ENCODE results near the gene MMP11. TPM values are rescaled to one million over a fixed set of nuclear protein-coding genes. Genes with fewer than 3 reads are reported as not detected.

Gene MMP11
- total RNA-seq, 1 donor from 2014 or later: 4.4 TPM

DNA sequence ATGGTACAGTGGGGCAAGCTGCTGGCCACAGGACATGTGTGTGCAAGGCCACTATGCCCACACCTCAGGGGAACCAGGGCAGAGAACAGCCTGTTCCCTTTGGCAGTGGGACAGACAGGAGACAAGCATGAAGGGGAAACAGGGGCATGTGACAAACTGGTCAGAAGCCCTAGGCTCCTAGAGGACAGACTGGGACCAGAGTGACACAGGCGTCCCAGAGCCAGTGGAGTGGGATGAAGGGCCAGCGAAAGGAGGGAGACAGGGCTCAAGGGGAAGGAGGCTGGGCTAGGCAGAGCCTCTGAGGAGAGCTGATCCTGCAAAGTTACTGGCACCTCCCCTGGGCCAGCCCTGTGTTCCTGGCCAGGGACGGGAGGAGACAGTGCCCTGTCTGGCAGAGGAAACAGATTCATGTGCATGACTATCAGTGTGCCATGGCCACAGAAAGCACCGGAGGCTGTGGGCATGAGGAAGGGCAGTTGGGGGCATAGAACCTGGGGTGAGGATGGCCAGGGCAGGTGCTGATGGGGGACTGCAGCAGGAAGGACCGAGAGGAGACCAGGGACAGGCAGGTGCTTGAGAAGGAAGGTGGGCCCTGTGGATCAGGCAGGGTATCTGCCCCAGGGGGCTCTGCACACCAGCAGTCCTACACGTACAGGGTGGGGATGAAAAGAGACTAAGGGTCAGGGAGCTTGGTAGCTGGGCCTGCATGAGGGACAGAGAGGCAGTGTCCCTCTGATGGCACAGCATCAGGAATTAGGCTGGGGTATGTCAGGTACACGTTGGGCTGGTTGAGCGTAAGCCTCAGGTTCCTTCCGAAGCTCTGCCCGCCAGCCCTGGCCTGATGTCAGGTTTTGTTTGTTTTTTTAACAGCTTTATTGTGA, 56.4 kb downstream of the MMP11 start:
- DNase-seq (ENCODE audit: low spot score): no peak

DNA sequence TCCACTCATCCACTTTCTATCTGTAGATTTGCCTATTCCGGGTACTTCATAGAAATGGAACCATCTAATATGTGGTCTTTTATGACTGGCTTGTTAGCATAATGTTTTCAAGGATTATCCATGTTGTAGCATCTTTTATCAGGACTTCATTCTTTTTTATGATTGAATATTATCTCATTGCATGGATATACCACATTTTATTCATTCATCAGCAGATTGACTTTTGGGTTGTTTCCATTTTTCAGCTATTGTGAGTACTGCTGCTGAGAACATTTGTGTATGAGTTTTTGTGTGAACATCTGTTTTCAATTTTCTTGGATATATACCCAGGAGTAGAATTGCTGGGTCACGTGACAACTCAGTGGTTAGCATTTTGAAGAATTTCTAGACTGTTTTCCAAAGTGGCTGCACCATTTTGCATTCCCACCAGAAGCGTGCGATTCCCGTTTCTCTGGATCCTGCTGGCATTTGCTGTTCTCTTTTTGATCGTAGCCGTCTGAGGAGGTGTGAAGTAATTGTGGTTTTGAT, 57.3 kb downstream of the MMP11 start:
- no peak for DNase-seq (ENCODE audit: low spot score)

DNA sequence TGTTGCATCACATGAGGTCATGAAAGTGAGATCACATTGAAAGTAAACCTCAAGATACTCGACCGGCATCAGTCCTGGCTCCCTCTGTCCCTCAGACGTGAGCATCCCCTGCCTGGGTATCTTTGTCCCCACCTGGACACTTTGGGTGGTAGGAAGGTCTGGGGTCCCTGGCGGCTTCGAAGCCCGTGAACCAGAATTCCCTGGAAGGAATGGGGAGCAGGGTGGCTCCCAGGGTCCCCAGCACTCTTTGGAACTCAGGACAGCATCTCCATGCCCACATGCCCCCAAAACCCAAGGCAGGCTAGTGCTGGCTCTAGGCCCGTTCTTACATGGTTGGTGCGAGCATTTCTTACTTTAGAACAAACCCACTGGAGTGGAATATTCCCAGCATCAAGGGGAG, 58.6 kb downstream of the MMP11 start:
- DNase-seq (ENCODE audit: low spot score): no peak

DNA sequence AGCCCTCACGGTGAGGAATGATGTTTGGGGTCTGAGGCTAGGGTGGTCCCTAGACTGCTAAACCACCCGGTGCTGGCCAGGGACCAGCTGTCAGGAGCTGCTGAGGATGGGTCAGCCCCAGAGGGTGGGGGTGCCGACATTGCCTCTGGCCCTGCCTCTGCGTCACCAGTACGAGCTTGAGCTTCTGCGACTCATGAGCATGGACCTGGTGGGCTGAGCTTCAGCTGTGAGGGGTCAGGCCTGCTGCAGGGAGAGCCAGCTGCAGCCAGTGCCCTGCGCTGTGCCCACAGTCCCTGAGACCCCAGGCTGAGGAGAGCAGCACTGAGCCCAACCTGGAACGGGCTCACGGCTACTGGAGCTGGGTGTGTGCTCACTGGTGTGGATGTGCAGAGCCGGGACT, 59.1 kb downstream of the MMP11 start:
- DNase-seq (ENCODE audit: low spot score): no peak

DNA sequence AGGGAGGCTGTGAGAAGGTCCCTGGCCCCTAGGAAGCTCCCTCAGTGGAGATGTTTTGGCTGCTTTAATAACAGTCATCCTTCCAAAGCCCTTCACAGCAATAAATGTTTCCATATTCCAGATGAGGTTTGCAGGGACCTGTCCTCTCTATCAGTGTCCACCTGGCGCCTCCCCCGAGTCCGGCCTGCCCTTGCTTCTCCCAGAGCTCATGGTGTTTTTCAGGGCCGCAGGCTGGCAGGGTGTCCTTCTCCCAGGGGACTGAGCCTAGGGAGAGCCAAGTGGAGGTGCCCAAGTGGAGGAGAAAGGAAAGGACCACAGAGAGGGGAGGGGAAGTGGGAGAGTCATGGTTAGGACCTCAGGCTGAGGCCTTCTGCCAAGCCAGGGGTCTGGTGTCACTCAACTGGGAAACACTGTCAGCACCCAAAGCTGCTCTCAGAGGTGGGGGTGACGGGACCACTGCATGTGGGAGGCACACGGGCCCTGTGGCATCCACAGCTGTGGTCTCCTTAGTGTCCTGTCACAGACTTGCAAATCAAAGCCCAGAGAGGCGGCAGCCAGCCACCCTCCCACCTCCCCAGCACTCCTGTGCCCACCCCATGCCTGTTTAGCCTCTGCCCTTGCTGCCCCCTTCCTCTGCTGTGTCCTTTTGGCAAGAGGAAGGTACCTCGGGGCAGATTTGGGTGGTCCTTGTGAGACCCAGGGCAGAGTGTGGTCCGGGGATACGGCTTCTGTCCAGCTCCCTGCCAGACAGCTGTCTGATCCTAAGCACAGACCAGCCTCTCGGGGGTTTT, 59.8 kb downstream of the MMP11 start:
- DNase-seq (ENCODE audit: low spot score): no peak

DNA sequence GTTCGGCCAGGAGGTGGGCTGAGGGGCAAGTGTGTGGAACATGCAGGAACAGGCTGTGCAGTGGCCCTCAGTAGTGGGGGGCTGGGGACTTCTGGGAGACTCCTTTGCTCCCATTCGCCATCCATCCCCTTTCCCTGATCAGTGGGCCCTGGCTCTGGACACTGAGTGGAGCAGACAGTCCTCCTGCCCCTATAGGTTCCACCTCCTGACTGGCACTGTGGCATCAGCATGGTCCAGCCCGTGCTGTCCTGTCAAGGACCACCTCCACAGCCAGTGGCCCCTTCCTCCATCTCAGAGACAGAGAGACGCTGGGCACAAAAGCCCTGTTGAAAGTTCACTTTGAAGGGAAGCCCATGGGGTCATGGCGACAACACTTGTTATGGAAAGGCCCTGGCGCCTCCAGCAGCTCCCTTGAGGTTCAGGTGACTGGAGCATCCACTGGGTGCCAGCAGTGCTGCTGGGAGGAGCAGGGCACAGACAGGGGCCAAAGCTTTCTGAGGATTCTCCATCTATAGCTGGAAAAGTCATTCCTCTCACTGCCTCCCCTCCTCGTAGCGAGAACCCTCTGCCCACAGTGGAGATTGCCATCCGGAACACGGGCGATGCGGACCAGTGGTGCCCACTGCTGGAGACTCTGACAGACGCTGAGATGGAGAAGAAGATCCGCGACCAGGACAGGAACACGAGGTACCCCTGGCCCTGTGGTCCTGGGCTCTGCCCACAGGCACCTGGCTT, 60.5 kb downstream of the MMP11 start:
- DNase-seq (ENCODE audit: low spot score): no peak

Other genes starting within 250 kb of the MMP11 start
- not detected for gene IGLL1, start 192.6 kb upstream of the MMP11 start, total RNA-seq
- gene DRICH1, start 140.5 kb upstream of the MMP11 start, total RNA-seq: 1.1 TPM
- 0.49 TPM for gene RGL4, start 81.8 kb upstream of the MMP11 start, total RNA-seq
- gene ZNF70, start 21.7 kb upstream of the MMP11 start, total RNA-seq: 6.8 TPM
- not detected for gene VPREB3, start 18.4 kb upstream of the MMP11 start, total RNA-seq
- 1.8 TPM for gene C22orf15, start 9.9 kb upstream of the MMP11 start, total RNA-seq
- 148 TPM for gene CHCHD10, start 4.9 kb upstream of the MMP11 start, total RNA-seq
- 70.7 TPM for gene SMARCB1, start 14.1 kb downstream of the MMP11 start, total RNA-seq
- 6.2 TPM for gene DERL3, start 66.2 kb downstream of the MMP11 start, total RNA-seq
- 24.0 TPM for gene SLC2A11, start 85.0 kb downstream of the MMP11 start, total RNA-seq
- gene MIF, start 121.5 kb downstream of the MMP11 start, total RNA-seq: 668 TPM
- 16.2 TPM for gene GSTT2B, start 188.3 kb downstream of the MMP11 start, total RNA-seq
- gene DDTL, start 194.0 kb downstream of the MMP11 start, total RNA-seq: 3.0 TPM
- 151 TPM for gene DDT, start 201.6 kb downstream of the MMP11 start, total RNA-seq
- gene GSTT2, start 207.3 kb downstream of the MMP11 start, total RNA-seq: 0.81 TPM
- not detected for gene GSTT4, start 232.6 kb downstream of the MMP11 start, total RNA-seq
- 88.0 TPM for gene CABIN1, start 238.5 kb downstream of the MMP11 start, total RNA-seq